Muscle layer of colon (tissue), 2 donors: Measurements from ENCODE around the gene HIPK2.
"Not testable (repeated sequence)": the region's sequence is repeated elsewhere in the genome, so short reads cannot be mapped to it uniquely, and the experiment has no call there.

Experiments
- H3K27ac ChIP-seq: one replicate; pipeline ENCODE4 v1.7.0; 2013; ENCODE audit warnings: low read depth, mild to moderate bottlenecking, low read length, moderate library complexity
- H3K27me3 ChIP-seq, 2 donors: one replicate each; pipeline ENCODE4 v1.7.0; 2013; ENCODE audit warnings: low read length in 2 of 2, mild to moderate bottlenecking in 2 of 2; ENCODE audit not compliant: insufficient read depth in 2 of 2, control insufficient read depth in 1 of 2
- H3K36me3 ChIP-seq: one replicate; pipeline ENCODE4 v1.7.0; 2013; ENCODE audit warnings: mild to moderate bottlenecking, low read length; ENCODE audit not compliant: insufficient read depth
- H3K4me1 ChIP-seq: one replicate; pipeline ENCODE4 v1.7.0; 2013; ENCODE audit warnings: mild to moderate bottlenecking, low read length; ENCODE audit not compliant: insufficient read depth
- H3K4me3 ChIP-seq, 2 donors: one replicate each; pipeline ENCODE4 v1.7.0; 2013; ENCODE audit warnings: low read length in 2 of 2, low read depth in 1 of 2, mild to moderate bottlenecking in 1 of 2, moderate library complexity in 1 of 2
- H3K9ac ChIP-seq: one replicate; pipeline ENCODE4 v1.7.0; 2013; ENCODE audit warnings: low read length
- H3K9me3 ChIP-seq: one replicate; pipeline ENCODE4 v1.7.0; 2013; ENCODE audit warnings: mild to moderate bottlenecking, low read length
- donor health status: abdominal sarcoma.
- donor health status: Adenocarcinoma of cecum.

HIPK2 gene

DNA sequence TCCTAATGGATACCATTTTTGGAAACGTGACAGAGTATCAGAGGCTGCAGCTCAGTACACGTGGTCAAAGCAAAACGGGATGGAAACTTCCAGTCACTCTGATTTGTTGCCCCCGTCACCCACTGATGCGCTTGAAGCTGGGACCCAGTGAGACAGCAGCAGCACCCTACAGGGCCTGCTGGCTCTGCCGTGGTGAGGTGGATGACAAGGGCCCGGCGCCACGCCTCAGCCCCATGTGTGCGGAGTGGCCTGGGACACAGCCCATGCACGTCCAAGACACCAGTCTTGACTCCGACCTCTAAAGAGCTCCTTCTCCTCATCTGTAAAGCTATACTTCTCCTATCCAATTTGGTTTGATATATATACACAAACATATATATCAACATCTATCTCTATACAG, 215.3 kb downstream of the HIPK2 start:
- no peaks in the 10 kb centered on the region for H3K27me3 ChIP-seq
- H3K4me1 ChIP-seq = no peaks in the 10 kb centered on the region
- H3K4me3 ChIP-seq = no peak overlapping the region

DNA sequence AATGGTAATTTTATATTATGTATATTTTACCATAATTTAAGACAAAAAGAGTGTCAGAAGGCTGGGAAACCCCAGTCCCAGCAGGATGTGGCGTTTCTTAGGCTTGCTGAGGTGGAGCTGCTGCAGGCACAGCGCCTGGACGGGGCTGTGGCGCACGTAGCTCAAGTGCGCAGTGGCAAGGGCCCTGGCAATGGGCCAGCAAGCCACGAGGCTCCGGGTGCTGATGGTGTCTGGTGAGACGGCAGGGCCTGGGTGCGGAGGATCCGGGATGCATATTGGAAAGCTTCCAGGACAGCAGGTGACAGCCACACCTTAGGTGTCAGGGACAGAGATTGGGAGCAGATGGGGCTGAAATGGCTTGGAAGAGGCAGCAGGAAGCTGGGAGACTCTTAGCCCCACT, 217.1 kb downstream of the HIPK2 start:
- Histone ChIP-seq H3K36me3 (no peaks in the 10 kb centered on the region), H3K4me3 (no peak overlapping the region), H3K27ac (no peak overlapping the region), H3K9ac (no peak overlapping the region), H3K27me3 (no peaks in the 10 kb centered on the region), H3K4me1 (no peaks in the 10 kb centered on the region), H3K9me3 (no peaks in the 10 kb centered on the region)

More for the DNA sequence above, 215.3 kb downstream of the HIPK2 start:
- H3K27ac ChIP-seq = no peak overlapping the region
- no peak overlapping the region for H3K9ac ChIP-seq
- H3K36me3 ChIP-seq = no peaks in the 10 kb centered on the region
- no peaks in the 10 kb centered on the region for H3K9me3 ChIP-seq

- H3K27ac ChIP-seq = no peak overlapping the region
- H3K27me3 ChIP-seq = no peaks in the 10 kb centered on the region
- H3K36me3 ChIP-seq = no peaks in the 10 kb centered on the region
- no peak overlapping the region for H3K9ac ChIP-seq
- no peak overlapping the region for H3K4me3 ChIP-seq
- no peaks in the 10 kb centered on the region for H3K4me1 ChIP-seq
- H3K9me3 ChIP-seq = no peaks in the 10 kb centered on the region
Measured at GRCh38 chr7:139560199-139560598, 217.6 kb downstream of the HIPK2 start.

- Histone ChIP-seq H3K4me1 (no peaks in the 10 kb centered on the region), H3K9me3 (no peaks in the 10 kb centered on the region), H3K27ac (no peak overlapping the region), H3K36me3 (no peaks in the 10 kb centered on the region), H3K27me3 (no peaks in the 10 kb centered on the region), H3K4me3 (no peak overlapping the region), H3K9ac (no peak overlapping the region)
Measured at GRCh38 chr7:139559364-139560105, 218.3 kb downstream of the HIPK2 start.

GRCh38 chr7:139557857-139558581, 219.8 kb downstream of the HIPK2 start:
- Histone ChIP-seq H3K9ac (no peak overlapping the region), H3K27me3 (no peaks in the 10 kb centered on the region), H3K9me3 (no peaks in the 10 kb centered on the region), H3K27ac (no peak overlapping the region), H3K4me1 (no peaks in the 10 kb centered on the region), H3K4me3 (no peak overlapping the region), H3K36me3 (no peaks in the 10 kb centered on the region)

DNA sequence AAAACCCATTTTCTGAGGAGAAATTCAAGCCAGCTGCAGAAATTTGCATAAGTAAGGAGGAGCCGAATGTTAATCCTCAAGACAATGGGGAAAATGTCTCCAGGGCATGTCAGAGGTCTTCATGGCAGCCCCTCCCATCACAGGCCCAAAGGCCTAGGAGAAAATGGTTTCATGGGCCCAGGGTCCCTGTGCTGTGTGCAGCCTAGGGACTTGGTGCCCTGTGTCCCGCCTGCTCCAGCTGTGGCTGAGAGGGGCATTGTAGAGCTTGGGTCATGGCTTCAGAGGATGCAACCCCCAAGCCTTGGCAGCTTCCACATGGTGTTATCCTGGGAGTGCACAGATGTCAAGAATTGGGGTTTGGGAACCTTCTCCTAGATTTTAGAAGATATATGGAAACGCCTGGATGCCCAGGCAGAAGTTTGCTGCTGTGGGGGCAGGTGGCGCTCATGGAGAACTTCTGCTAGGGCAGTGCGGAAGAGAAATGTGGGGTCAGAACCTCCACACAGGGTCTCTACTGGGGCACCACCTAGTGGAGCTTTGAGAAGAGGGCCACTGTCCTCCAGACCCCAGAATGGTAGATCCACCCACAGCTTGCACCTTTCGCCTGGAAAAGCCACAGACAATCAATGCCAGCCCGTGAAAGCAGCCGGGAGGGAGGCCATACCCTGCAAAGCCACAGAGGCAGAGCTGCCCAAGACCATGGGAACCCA, 223.7 kb downstream of the HIPK2 start:
- H3K4me3 ChIP-seq, H3K27me3 ChIP-seq, H3K9ac ChIP-seq, H3K9me3 ChIP-seq, H3K4me1 ChIP-seq, H3K36me3 ChIP-seq, H3K27ac ChIP-seq: not testable (repeated sequence)

GRCh38 chr7:139548302-139549028, 229.3 kb downstream of the HIPK2 start:
- Histone ChIP-seq H3K4me1 (no peaks in the 10 kb centered on the region), H3K9ac (no peak overlapping the region), H3K36me3 (no peaks in the 10 kb centered on the region), H3K4me3 (no peak overlapping the region), H3K27me3 (no peaks in the 10 kb centered on the region), H3K9me3 (no peaks in the 10 kb centered on the region), H3K27ac (no peak overlapping the region)

- H3K4me3 ChIP-seq = no peak overlapping the region
- no peaks in the 10 kb centered on the region for H3K27me3 ChIP-seq
- no peak overlapping the region for H3K27ac ChIP-seq
- no peak overlapping the region for H3K9ac ChIP-seq
- H3K4me1 ChIP-seq = no peaks in the 10 kb centered on the region
- H3K9me3 ChIP-seq = no peaks in the 10 kb centered on the region
- H3K36me3 ChIP-seq = no peaks in the 10 kb centered on the region
Measured at GRCh38 chr7:139544645-139545044, 233.2 kb downstream of the HIPK2 start.

- no peaks in the 10 kb centered on the region for H3K9me3 ChIP-seq
- H3K9ac ChIP-seq = no peak overlapping the region
- H3K4me3 ChIP-seq = no peak overlapping the region
- H3K4me1 ChIP-seq = no peaks in the 10 kb centered on the region
- H3K27ac ChIP-seq = no peak overlapping the region
- no peaks in the 10 kb centered on the region for H3K27me3 ChIP-seq
- H3K36me3 ChIP-seq = no peaks in the 10 kb centered on the region
Measured at GRCh38 chr7:139543801-139544603, 233.8 kb downstream of the HIPK2 start.

DNA sequence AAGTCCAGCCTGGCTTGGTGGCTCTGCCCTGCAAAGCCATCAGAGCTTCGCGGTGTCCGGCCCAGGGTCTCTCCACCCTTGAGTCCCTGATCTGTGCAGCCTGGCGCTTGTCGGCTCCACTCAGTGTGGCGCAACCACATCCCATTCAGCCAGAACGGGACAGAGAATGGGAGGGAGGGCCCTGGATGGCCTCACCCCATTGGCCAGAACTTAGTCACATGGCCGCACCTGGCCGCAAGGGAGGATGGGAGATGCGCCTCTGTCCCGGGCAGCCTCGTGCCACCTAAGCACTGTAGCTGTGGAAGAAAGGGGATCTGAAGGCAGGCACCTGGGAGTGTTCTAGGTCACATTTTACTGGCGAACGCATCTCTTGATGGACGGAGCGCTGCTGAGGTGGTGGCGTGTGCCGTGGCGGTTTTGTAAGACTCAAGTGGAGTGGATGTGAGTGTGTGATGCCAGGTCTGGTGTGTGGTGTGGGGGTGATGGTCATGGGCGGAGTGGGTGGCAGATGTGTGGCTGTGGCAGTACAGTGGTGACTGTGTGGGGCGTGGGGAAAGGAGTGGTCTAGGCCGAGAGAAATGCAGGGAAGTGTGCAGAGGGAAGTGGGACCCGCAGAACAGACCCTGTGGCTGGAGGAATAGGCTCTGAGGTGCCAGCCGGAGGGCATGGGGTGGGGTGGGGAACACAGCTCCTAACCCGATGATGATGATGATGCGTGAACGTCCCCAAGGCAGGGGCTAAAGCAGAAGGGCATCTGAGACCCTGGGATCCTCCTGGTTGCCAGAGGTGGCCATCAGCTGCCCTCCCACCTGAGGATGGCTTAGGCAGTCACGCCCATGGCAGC, 235.3 kb downstream of the HIPK2 start:
- Histone ChIP-seq H3K27me3 (no peaks in the 10 kb centered on the region), H3K9me3 (no peaks in the 10 kb centered on the region), H3K27ac (no peak overlapping the region), H3K36me3 (no peaks in the 10 kb centered on the region), H3K9ac (no peak overlapping the region), H3K4me1 (no peaks in the 10 kb centered on the region), H3K4me3 (no peak overlapping the region)
